ENCODE measurements around the gene C2.
"Not testable (repeated sequence)": the region's sequence is repeated elsewhere in the genome, so short reads cannot be mapped to it uniquely, and the experiment has no call there.

C2 gene

DNA sequence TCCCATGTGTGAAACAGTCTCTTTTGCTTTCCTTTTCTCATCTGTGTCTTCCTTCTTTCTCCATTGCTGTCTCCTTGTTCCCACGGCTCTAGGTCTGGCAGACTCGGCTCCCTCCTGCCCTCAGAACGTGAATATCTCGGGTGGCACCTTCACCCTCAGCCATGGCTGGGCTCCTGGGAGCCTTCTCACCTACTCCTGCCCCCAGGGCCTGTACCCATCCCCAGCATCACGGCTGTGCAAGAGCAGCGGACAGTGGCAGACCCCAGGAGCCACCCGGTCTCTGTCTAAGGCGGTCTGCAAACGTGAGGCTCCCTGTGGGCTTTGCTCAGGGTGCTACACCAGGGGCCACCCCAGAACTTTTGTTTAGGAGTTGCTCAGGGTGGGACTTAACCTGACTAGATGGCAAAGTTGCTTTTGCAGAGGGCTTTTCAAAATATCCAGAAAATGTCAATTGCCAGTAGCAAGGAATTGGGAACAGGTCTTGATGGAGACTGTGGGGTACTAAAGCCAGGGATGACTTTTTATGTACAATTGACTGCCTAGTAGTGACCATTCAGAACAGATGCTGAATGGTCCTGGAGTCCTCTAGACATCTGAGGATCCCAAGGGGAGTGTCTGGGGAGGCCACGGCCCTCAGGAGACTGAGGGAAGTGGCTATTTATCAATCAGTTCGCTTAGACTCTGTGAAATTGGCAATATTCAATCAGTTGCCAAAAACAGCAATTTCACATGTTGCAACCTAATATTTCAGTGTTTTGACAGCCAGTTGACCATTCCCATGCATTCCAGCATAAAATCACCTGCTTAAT, 550 bp downstream of the C2 start:
- no peak for DNase-seq (ENCODE audit: low spot score)

GRCh38 chr6:31928672-31928939, 1.1 kb downstream of the C2 start:
- DNase-seq (ENCODE audit: low spot score): no peak

GRCh38 chr6:31930962-31931361, 3.4 kb downstream of the C2 start:
- no peak for DNase-seq (ENCODE audit: low spot score)

- DNase-seq (ENCODE audit: low spot score): not testable (repeated sequence)
Measured at GRCh38 chr6:31932137-31932536, 4.6 kb downstream of the C2 start.

DNA sequence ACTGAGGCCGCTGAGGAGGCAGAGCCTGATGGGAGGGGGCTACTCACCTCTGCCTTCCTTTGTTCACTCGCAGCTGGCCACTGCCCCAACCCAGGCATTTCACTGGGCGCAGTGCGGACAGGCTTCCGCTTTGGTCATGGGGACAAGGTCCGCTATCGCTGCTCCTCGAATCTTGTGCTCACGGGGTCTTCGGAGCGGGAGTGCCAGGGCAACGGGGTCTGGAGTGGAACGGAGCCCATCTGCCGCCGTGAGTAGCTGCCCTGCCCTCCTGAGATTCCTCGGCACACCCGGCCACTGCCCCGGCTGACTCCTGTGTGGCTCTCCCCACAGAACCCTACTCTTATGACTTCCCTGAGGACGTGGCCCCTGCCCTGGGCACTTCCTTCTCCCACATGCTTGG, 6.0 kb downstream of the C2 start:
- DNase-seq (ENCODE audit: low spot score): no peak

DNA sequence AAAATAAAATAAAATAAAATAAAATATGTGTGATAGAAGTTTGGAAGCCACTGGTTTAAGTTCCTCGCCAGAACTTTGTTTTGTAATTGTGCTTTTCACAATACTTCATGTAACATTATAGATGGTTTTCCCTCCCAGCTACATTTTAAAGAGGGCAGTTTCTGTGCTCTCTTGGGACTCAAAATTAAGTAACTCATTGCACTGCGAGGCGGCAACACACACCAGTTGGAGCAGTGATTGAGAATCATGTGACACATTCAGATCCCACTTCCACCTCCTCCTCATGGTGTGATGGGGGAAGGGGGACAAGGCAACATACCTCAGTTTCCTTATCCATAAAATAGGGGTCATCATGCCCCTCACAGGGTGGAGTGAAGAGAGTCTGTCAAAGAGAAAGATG, 7.5 kb downstream of the C2 start:
- DNase-seq (ENCODE audit: low spot score): no peak

GRCh38 chr6:31935823-31936222, 8.3 kb downstream of the C2 start:
- no peak for DNase-seq (ENCODE audit: low spot score)

GRCh38 chr6:31940256-31940664, 12.7 kb downstream of the C2 start:
- DNase-seq (ENCODE audit: low spot score): peak; percentile 36

DNA sequence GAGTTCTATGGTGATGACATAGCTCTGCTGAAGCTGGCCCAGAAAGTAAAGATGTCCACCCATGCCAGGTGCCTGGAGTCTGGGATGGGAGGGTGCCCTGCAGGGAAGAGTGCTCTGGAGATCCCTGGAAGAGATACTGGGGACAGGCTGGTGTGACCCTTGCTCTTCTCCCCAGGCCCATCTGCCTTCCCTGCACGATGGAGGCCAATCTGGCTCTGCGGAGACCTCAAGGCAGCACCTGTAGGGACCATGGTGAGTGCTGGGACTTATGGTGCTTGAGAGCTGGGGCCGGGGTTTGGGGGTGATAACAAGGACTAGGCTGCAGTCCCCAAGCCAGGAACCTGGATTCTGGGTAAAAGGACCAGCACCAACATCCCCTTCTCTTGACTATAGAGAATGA, 16.2 kb downstream of the C2 start:
- no peak for DNase-seq (ENCODE audit: low spot score)

DNA sequence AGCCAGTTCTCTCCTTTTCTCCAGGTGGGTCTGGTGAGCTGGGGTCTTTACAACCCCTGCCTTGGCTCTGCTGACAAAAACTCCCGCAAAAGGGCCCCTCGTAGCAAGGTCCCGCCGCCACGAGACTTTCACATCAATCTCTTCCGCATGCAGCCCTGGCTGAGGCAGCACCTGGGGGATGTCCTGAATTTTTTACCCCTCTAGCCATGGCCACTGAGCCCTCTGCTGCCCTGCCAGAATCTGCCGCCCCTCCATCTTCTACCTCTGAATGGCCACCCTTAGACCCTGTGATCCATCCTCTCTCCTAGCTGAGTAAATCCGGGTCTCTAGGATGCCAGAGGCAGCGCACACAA, 17.6 kb downstream of the C2 start:
- DNase-seq (ENCODE audit: low spot score): no peak

- peak; percentile 97 for DNase-seq (ENCODE audit: low spot score)
Measured at GRCh38 chr6:31945507-31946369, 18.2 kb downstream of the C2 start, which contains the start of gene CFB. Gene CFB, plus strand, starts transcription at chr6:31946095. Its CDS starts 127 bp downstream, at chr6:31946222.

DNA sequence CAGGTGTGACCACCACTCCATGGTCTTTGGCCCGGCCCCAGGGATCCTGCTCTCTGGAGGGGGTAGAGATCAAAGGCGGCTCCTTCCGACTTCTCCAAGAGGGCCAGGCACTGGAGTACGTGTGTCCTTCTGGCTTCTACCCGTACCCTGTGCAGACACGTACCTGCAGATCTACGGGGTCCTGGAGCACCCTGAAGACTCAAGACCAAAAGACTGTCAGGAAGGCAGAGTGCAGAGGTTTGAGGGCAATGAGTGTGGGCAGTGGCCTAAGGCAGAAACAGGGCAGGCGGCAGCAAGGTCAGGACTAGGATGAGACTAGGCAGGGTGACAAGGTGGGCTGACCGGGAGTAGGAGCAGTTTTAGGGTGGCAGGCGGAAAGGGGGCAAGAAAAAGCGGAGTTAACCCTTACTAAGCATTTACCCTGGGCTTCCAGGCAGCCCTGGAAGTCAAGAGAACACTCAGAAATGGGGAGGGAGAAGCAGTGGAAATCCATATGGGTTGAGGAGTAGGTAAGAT, 18.9 kb downstream of the C2 start:
- DNase-seq (ENCODE audit: low spot score): no peak

DNA sequence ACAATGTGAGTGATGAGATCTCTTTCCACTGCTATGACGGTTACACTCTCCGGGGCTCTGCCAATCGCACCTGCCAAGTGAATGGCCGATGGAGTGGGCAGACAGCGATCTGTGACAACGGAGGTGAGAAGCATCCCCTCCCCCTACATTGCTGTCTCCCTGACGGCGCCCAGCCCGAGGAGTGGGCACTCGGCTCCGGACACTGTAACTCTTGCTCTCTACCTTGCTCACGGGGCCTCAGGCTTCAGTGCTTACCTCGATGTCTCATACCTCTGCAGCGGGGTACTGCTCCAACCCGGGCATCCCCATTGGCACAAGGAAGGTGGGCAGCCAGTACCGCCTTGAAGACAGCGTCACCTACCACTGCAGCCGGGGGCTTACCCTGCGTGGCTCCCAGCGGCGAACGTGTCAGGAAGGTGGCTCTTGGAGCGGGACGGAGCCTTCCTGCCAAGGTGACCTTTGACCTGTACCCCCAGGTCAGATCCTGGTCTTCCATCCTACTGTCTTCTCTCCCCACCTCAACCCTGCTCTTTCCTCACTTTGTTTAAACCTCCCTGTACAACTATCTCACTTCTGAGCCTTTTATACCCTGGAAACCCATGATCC, 19.7 kb downstream of the C2 start:
- no peak for DNase-seq (ENCODE audit: low spot score)

GRCh38 chr6:31947864-31948263, 20.3 kb downstream of the C2 start:
- DNase-seq (ENCODE audit: low spot score): no peak

DNA sequence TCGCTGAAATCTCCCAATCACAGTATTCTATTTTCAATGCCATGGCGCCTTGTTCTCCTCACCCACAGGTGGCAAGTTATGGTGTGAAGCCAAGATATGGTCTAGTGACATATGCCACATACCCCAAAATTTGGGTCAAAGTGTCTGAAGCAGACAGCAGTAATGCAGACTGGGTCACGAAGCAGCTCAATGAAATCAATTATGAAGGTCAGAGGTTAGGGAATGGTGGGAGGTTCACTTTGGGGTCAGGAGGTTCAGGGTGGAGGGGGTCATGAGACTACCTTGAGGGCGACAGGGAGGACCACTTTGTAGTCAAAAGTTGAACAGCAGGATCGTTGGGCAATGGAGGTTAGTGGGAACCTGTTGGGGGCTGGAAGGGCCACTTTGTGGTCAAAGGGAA, 20.8 kb downstream of the C2 start:
- DNase-seq (ENCODE audit: low spot score): no peak

DNA sequence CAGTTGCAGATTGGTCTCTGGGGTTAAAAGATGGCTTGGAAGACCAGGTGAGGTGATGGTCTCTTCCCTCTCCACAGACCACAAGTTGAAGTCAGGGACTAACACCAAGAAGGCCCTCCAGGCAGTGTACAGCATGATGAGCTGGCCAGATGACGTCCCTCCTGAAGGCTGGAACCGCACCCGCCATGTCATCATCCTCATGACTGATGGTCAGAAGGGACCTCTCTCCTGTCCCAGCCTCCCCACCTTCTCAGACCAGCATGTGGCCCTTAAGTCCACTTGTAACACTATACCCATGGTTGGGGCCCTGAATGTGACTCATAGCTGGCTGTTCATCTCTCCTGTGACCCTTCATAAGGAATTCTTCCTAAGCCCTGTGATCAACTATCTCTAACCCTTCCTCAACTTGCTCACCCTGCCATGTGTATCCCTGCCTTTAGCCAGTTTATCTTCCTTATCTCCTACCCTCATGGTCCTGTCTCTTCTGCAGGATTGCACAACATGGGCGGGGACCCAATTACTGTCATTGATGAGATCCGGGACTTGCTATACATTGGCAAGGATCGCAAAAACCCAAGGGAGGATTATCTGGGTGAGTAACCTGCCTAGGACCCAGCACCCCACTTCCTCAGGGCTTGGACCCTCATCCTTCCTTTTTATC, 21.4 kb downstream of the C2 start:
- DNase-seq (ENCODE audit: low spot score): no peak

DNA sequence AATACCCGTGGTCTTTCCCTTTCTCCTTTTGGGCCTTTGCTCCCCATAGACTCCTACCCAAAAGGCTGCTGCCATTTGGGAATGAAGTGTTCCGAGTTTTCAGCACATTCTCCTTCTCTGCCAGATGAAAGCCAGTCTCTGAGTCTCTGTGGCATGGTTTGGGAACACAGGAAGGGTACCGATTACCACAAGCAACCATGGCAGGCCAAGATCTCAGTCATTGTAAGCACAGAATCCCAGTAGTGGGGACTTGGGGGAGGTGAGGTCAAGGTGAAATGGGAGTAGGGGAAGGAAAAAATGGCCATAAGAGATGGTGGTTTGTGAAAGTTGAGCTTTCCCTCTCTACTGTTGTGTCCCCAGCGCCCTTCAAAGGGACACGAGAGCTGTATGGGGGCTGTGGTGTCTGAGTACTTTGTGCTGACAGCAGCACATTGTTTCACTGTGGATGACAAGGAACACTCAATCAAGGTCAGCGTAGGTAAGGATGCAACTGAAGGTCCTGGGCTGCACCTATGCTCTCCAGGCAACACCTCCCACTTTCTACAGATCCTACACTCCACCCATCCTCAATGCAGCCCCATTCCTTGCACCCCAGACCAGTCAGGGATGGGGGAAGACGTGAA, 22.5 kb downstream of the C2 start:
- no peak for DNase-seq (ENCODE audit: low spot score)

DNA sequence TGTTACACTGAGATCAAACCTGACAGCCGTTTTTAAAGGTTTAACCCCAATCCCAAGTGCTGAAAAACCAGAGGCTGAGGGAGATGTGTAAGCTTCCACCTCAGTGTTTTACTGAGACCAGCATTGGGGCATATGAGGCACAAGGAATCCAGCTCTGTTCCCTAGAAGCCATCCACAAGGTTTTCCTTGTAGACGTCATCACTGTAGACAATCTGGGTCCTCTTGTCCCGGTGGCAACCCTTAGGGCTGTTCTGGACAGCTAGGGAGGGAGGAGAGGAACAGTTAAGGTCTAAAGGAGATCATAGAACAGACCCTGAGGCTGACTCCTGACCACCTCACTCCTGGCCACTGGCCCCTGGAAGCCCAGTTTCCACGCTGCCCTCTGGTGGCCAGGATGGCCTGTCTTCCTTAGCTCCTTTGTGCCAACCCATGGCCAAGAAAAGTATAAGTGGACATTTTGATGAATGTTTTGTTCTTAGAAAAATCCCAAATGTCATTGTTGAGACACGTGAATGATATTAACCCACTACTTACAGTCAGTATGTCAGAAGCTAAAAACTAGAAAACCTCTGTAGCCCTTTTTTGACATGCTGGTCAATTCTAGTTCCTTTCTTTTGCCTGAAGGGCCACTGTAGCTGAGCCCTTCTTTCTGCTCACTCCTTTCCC, 24.8 kb downstream of the C2 start:
- DNase-seq (ENCODE audit: low spot score): peak; percentile 86

GRCh38 chr6:31952890-31953289, 25.4 kb downstream of the C2 start:
- DNase-seq (ENCODE audit: low spot score): no peak

- DNase-seq (ENCODE audit: low spot score): no peak
Measured at GRCh38 chr6:31954511-31954910, 27.0 kb downstream of the C2 start.

- no peak for DNase-seq (ENCODE audit: low spot score)
Measured at GRCh38 chr6:31956796-31957195, 29.3 kb downstream of the C2 start.

DNA sequence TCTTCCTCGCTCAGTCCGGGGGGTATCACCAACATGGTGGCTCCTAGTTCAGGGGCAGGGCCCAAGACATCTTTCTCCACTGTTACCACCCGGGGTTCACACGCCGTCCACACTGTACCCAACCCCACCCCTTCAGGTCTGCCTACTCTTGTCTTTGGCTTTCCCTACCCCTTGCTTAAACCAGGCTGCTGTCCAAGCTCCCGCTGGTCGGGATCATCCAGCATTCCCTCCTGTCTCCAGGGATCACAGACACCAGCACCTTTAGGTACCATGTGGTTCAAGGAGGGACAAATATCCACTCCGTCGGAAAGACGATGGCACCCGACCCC, 30.9 kb downstream of the C2 start:
- DNase-seq (ENCODE audit: low spot score): peak; percentile 41

All from hepatic stellate cell (primary cell).